GM12875 (cell line): ENCODE measurements around the gene CNRIP1.

Experiments
- H3K4me3 ChIP-seq: one replicate; pipeline ENCODE4 v1.5.1; 2011; ENCODE audit warnings: low read depth, low read length, control low read depth
- TF ChIP-seq, protein P1 (sequence below): IDR thresholded peaks from 2 replicates; pipeline ENCODE4 v1.5.1; 2011; ENCODE audit warnings: low read depth, mild to moderate bottlenecking, control low read depth, inconsistent platforms, low read length, moderate library complexity, borderline replicate concordance; ENCODE audit not compliant: insufficient read depth

Gene CNRIP1

DNA sequence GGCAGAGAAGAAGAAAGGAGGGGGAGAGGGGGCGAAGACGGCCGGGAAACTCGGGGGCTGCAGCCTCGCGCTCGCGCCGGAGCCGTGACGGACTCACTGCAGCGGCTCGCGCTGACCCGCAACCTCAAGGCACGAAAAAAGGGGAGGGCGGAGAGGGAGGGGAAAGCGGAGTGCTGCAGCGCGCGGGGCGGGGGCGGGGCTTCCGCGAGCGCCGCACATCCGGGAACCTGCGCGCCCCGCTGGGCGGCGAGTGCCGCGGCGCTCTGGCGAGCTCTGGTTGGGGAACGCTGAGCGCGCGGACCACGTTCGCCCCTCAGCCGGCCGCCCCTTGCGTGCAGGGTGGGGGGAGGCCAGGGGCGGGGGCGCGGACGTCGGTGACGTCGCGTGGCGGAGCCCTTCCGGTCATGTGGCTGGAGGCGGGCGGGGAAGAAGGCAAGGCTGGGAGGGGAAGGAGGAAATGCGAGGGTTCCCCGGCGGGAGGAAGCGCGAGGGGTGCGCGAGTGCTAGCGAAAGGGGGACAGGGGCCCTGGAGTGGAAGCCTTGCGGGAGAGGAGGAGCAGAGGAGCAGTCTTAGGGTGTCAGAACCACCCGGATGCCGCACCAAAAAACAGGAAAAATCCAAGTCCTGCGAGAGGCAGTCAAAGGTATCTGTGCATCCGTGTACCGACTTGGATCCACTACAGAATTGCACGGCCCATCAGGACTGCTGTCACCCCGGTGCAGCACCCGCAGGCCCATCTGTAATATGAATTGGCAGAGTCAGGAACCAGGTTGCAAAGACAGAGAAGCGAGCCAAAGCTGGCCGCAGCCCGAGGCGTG lies 67.1 kb downstream of the CNRIP1 start, which contains the start of gene PPP3R1:
PPP3R1 (minus strand) TSS at position 133 of the 819 bp plus-strand sequence. CDS start 405 bp downstream, outside the sequence.
- TF ChIP-seq, protein P1, sequence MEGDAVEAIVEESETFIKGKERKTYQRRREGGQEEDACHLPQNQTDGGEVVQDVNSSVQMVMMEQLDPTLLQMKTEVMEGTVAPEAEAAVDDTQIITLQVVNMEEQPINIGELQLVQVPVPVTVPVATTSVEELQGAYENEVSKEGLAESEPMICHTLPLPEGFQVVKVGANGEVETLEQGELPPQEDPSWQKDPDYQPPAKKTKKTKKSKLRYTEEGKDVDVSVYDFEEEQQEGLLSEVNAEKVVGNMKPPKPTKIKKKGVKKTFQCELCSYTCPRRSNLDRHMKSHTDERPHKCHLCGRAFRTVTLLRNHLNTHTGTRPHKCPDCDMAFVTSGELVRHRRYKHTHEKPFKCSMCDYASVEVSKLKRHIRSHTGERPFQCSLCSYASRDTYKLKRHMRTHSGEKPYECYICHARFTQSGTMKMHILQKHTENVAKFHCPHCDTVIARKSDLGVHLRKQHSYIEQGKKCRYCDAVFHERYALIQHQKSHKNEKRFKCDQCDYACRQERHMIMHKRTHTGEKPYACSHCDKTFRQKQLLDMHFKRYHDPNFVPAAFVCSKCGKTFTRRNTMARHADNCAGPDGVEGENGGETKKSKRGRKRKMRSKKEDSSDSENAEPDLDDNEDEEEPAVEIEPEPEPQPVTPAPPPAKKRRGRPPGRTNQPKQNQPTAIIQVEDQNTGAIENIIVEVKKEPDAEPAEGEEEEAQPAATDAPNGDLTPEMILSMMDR: no peak
- H3K4me3 ChIP-seq: peak within 1 kb of the TSS; percentile 85

DNA sequence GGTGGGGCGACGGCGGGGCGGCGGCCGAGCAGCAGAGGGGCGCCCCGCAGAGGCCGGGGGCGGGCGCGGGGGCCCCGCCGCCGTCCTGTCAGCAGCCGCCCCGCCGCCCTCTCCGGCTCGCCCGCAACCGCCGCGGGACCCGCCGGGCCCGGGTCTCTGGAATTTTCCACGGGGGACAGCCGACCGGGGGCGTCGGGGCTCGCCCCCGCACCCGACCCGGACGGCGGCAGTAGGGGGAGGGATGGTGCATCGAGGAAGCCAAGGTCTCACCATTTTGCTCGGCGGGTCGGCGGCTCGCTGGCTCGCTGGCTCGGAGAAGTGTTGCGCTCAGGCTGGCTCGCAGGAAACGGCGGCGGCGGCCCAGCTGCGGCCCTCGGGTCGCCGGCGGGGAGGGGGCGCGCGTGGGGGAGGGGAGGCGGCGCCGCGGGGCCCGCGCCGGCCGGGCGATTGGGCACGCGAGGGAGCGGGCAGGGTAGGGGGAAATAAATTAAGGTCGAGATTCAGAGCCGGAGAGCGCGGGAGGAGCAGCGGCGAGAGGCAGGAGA lies 67.8 kb downstream of the CNRIP1 start:
- TF ChIP-seq, protein P1: no peak

DNA sequence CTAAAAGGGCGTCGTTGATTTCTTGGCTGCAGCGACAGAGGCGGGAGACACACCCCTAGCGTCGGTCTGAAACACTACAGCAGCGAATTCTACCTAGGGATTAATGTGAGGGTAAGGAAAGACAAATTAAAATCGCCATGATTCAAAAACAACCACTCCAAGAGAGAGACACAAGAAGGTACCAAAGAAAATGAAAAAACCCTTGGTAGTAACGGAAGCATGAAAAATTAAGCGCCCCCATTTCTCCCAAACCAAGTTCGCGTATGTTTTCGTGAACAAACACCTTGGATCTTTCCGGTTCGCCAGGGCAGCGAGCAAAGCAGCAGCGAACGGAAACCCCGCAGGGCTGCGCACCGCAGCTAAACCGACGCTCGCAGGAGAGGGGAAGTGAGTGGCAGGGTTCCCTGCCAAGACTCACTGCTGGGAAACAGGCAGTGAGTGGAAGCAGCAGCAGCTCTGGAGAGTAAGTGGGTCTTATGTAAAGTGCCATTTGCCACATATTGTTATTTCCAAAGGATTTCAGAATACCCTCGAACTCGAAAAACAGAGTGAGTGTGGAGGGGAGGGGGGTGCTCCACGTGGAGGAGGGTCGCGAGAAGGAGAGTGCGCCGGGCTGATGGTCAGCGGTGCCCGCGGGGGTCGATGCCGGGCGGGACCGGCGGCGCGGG lies 68.4 kb downstream of the CNRIP1 start:
- peak overlapping the region; percentile 61 for H3K4me3 ChIP-seq
- TF ChIP-seq, protein P1: peak; percentile 77

More for the DNA sequence above, 67.8 kb downstream of the CNRIP1 start:
- H3K4me3 ChIP-seq: peak overlapping the region; percentile 61

DNA sequence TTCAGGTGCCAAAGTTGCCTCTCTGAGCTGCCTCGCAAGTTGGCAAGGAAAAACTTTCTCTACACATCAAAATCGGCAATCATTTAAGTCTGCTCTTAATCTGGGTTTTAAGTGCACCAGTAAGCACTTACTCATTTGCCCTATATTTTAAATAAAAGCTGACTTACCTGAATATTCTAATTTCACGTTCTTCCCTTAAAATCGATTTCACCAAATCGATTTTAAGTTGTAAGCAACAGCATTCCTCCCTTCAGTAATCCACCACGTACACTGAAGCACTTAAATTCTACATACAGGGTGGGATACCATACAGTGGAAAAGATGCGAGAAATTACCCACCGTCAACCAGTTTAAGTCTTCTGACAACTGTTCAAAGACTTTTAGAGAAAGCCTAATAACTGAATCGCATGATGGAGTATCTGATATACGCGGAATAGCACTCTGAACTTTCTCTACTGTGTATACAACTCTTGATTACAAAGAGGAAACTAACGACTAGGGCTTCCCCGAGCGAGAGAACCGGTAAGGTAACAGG lies 69.0 kb downstream of the CNRIP1 start:
- TF ChIP-seq, protein P1: no peak

DNA sequence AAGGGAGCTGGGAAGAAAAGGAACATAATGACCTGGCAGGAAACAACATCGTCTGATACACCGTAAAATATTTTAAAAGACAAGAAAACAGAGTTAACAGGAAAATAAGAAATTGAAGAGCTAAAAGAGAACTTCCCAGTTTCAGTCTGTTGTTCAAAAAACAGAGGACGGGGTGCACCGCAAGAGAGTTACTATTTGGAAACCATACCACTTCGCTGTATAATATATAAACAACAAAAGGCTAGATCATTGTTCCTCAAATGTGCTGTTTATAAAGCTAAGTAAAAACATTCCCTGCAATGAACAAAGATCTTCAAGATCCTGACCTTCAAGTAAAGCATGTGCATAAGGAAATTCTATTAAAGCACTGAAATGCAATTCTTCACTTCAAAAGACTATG lies 69.6 kb downstream of the CNRIP1 start:
- TF ChIP-seq, protein P1: no peak
- H3K4me3 ChIP-seq: peak overlapping the region; percentile 61

More for the DNA sequence above, 69.0 kb downstream of the CNRIP1 start:
- peak overlapping the region; percentile 61 for H3K4me3 ChIP-seq

DNA sequence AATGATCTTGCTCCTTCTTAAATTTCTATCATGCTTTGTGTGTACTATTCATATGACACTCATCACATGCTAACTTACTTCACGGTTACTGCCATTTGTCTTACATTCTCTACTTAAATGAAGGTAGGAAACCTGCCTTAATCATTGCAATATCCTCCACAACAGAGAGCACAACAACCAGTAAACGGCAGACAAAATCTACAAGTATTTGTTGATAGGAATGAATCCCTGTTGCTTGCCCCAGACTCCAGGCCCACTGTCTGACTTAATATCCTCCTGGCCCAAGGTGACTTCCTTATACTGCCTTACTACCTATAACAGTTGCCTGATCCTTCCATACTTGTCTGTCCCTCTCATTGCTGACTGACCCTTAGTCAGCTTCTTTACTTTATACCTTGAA lies 70.9 kb downstream of the CNRIP1 start:
- H3K4me3 ChIP-seq: no peak overlapping the region
- TF ChIP-seq, protein P1: no peak
